NCI-H748 (cell line): ENCODE data around the gene RAET1G.
"Not testable (repeated sequence)": the region's sequence is repeated elsewhere in the genome, so short reads cannot be mapped to it uniquely, and the experiment has no call there.

Source experiments
- DNase-seq: peaks from one replicate; lab custom pipeline; 2025; ENCODE audit not compliant: unreplicated experiment; lab: John Stamatoyannopoulos, UW

The RAET1G gene

DNA sequence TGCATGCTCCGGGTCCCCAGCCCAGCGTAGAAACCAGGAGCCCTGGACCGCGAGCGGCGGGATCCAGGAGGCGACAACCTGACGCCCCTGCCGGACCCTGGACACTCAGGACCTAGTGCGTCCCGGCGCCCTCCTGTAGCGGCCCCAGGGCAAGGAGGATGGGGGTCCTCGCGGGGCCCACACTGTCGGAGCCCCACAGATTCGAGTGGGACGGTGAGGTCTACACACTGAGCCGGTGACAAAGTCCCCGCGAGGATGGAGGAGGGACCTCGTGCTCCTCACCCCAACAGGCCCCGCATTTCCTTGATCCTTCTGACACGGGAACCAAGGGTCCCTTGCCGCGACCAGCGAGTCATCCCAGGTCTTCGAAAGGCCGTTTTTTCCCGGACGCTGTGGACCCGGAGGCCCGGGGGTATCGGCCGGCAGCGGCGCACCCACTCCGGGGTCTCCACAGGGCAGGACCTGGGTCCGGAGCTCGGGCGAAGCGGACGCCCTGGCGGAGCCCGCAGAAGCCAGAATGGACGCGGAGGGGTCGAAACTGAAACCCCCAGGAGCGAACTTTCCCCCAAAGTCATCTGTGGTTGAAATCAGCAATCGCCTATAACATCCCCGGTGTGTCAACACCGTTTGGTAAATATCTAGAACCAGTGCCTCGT lies 31.5 kb upstream of the RAET1G start:
- not testable (repeated sequence) for DNase-seq

DNA sequence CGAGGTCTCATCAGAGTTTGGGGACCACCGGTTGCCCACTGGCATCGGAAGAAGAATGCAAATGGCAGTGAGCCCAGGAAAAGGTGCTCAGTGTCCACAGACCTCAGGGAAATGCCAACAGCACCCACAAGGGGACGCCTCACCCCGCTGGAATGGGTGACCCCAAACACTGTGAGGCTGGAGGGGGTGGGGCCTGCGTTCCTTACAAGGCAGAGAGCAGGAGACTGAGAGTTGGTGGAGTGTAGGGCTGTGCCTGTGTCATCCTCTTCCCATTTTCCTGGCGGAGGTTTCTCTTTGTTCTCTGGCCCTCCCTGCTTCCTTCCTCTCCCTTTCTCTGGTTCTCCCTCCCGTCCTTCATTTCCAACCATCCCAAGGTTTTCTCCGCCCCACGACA lies 31.0 kb upstream of the RAET1G start:
- DNase-seq = not testable (repeated sequence)

DNA sequence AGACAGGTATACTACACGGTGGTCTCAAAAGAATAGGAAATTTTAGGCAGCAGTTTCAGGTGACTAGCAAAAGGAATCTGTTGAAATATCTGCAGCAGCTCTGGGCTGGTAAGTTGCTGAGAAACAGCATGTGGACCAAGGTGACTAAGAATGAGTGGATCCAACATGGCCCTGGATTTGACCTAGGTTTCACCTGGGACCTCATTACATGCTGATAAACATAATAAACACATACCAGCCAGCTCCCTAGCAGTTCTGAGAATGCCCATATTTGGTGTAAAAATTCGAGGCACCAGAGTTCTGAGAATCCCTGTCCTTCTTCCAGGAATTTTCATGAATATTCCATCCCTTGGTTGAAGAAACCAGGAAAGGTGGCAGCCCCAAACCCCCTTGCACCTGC lies 30.5 kb upstream of the RAET1G start:
- not testable (repeated sequence) for DNase-seq

DNA sequence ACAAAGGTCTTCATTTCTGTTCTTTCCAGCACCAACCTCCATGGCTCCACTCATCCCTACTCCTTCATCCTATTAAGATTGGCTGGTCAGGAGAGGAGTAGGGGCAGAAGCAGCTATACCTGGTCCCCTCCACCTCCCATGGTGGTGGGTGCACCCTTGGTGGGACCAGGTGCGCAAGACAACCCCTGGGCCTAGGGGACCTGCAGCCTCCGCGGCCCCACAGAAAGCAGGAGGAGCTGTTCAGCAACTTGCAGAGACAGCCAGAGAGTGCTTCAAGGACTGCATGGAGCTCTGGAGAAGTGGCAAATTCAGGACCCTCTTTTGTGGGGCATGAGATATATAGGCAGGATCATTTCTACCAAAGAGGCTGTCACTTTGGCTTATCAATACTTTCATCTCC lies 28.7 kb upstream of the RAET1G start:
- DNase-seq = no peak

DNA sequence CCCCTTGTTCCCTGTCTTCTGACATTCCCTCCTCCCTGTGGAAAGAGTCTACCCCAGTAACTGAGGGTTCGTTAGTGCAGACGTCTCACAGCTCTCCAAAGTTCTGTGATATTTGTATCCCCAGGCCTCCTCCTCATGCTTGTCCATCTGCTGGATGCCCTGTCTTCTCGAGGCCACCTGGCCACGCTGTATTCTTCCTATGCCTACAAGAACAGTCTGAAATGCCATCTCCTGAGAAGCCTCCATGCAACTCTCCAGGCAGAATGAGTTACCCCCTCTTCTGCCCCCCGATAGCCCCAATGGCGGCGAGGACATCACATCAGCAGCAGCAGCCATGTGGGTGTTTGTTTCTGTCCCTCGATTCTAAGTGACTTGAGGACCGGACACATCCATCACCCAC lies 28.2 kb upstream of the RAET1G start:
- no peak for DNase-seq

DNA sequence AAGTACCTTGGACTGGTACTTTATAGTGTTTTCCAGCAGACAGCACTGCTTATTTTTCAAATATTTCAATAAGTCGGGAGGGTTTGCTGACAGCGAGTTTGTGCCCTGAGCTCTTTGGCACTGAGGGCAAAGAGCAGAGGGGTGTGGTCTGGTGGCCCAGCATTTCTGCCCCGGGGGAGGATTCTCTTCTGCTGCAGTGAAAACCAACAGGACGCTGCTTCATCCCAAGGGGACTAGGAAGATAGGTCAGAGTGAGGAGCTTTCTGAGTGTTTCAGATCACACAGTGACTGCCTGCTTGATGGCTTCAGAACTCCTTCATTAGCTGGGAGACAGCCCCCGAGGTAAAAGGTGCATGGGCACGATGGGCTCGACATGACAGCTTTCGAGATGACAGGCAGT lies 27.5 kb upstream of the RAET1G start:
- DNase-seq = no peak

DNA sequence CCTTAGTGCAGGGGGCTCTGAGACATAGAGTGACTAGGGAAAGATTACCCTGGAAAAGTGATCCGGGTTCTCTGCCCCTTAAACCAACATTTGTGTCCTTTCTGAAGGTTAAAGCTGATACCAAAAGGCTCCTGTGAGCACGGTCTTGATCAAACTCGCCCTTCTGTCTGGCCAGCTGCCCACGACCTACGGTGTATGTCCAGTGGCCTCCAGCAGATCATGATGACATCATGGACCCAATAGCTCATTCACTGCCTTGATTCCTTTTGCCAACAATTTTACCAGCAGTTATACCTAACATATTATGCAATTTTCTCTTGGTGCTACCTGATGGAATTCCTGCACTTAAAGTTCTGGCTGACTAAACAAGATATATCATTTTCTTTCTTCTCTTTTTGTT lies 25.7 kb upstream of the RAET1G start:
- no peak for DNase-seq

DNA sequence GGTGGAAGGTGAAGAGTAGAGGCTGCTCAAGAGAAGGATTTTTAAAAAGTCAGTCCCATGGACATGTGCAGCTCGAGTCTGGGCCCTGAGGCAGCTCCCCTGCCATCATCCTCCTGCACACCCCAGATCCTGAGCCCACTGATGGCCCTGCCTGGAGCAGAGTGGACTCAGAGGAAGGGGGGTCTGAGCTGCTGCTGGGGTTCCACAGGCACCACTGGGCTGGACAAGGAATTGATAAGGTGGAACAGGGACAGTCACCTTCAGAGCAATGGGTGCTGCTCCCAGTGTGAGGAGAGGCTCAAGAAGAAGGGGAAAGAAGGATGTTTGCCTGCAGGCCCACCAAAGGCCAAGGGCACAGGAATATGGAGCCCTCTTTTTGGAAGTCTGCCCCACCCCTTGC lies 25.1 kb upstream of the RAET1G start:
- DNase-seq = no peak

DNA sequence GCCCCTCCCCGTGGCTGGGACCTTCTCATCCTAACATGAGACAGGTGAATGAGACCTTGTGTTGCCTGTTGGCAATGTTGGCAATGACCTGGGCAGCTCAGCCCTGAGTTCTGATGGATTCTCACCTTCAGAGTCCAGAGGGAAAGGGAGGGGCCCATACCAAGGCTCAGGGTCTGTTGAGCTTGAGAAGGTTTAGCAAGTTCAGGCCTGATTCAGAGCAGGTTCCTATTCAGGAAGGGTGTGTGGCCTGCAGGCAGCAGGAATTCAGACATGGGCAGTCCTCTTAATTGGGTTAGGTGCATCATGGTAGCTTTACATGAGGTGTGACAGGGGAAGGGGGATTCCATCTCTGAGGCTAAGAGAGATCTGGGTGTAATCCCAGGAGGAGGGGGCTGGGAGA lies 24.6 kb upstream of the RAET1G start:
- DNase-seq = not testable (repeated sequence)

DNA sequence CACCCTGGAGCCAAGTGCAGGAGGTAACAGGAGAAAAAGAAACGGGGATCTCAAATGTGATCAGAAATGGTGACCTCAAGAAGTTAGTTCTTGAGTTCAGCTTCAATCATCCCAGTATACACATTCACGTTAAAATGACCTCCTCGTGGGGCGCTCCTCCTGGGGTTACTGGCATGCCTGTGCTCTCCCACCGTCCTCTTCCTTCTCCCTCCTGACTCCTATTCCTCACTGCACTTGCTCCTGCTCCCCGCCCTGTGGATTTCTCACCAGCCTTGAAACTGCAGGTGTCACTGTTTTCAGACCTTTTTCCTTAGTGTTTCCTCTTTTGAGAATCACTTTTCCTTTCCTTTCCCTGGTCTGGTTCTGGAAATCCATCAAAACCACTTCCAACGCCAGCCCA lies 23.7 kb upstream of the RAET1G start:
- DNase-seq = not testable (repeated sequence)

DNA sequence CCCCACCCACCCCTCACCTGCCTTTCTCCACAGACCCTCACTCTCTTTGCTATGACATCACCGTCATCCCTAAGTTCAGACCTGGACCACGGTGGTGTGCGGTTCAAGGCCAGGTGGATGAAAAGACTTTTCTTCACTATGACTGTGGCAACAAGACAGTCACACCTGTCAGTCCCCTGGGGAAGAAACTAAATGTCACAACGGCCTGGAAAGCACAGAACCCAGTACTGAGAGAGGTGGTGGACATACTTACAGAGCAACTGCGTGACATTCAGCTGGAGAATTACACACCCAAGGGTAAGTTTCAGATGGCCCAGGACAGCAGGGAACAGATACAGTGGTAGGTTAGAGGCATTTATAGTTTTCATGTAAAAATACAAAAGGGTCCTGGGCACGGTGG lies 22.4 kb upstream of the RAET1G start:
- not testable (repeated sequence) for DNase-seq

DNA sequence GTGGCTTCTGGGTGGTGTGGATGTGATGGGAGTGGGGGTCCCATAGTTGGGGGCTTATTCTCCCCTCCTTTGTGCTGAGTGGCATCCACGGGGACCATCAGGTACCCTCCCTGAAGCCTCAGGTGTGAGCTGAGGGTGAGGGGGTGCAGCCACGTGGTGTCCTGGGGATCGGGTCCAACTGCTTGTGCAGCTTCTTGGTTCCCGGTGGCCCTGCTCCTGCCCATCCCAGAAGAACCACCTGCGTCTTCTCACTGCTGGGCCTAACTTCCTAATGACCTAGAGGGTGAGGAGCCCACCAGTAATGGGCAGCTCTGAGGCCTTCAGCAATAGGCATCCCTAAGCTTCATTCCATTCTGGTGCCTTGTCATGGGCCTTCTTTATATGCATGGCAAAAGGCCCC lies 20.4 kb upstream of the RAET1G start:
- not testable (repeated sequence) for DNase-seq

DNA sequence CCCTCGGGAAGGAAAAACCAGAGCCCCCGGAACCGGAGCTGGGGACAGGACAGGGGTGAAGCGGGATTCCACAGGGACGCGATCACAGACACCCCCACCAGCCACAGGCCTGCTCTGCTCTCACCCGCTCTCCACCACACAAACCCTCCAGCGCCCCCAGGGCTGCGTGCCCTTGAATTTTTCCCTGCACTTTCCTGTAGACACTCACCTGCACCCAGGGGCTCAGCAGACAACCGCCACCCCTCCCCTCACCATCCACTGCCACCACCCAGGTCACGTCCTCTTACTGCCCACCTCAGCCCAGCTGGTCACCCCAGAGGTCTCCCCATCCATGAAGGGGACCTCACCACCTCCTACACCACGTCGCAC lies 19.5 kb upstream of the RAET1G start:
- DNase-seq = no peak

DNA sequence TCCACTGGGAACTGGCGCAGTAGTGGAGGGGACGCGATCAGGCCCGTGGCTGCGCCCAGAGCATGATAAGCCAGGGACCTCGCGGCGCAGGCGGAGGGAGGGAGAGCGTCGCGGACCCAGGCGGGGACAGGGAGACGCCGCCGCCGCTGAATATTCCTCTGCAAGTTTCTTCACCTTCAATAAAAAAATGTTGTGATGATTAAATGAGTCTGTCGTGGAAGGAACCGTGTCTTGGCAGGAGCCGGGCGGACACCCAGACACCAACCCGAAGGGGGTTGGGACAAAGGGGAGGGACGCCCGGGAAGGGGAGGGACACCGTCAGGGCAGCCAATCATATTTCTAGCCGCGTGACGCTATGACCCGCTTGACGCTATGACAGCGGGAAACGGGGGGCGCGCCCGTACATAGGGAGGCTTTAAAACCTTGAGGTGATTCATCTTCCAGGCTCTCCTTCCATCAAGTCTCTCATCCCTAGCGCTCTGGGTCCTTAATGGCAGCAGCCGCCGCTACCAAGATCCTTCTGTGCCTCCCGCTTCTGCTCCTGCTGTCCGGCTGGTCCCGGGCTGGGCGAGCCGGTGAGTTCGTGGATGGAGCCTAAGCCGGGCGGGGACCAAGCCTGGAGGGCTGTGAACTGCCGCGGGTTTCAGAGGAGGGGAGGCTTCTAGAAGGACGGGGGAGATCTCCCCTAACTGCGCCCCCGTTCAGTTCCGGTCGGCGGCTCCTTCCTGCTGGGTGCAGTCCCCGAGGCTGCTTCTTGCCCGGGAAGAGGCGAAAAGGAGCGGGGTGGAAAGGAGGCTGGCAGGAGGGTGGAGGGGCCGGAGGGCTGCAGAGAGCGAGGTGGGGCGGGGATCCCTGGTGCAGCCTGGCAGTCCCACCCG lies 18.9 kb upstream of the RAET1G start, which contains the start of gene ULBP2:
Gene ULBP2, plus strand, starts transcription at position 432 of the 878 bp plus-strand sequence. Its CDS starts 59 bp downstream, at position 491.
- peak; percentile 83 for DNase-seq

DNA sequence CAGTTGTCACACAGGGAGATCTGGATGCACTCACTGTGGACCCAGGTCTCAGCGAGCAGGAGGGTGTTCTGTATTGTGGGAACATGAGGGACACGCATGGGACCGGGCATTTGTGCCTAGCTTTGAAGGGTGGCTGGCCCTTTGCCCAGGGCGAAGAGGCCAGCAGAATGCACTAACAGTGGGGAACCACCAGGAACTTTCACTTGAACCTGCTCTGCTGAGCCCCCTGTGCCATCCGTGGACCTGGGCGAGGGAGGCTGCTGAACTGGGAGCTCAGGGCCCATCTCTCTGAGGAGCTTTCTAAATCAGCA lies 17.7 kb upstream of the RAET1G start:
- DNase-seq = no peak

DNA sequence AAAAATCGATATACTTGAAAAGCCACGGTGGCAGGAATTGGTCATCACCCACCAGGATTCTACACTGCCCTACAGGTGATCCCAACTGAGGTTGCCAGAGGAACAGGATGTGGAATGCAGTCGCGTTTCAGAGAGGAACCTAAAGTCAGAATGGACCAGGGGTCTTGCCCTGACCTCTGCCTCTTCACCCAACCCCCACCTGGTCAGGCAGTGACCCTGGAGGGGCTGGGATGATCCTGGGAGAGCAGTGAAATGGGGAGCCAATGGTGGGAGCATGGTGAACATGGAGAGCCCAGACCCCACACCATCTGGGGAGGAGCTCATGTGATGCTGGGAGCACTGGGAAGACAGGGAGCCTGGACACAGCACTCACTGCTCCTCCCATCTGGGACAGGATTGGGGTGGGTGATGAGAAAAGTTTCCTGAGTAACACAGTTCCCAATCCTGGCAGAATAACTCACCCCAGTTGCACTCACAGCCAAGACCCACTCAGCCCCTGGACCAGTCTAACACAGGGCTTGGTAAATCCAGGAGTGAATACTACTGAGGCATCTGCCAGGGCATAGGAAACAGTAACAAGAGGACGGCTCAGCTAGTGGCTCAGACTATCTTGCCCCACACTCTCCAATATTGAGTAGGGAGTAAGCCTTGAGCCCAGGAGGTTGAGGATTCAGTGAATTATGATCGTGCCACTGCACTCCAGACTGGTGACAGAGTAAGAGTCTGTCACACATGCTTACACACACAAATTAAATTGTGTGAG lies 17.2 kb upstream of the RAET1G start:
- DNase-seq = no peak

DNA sequence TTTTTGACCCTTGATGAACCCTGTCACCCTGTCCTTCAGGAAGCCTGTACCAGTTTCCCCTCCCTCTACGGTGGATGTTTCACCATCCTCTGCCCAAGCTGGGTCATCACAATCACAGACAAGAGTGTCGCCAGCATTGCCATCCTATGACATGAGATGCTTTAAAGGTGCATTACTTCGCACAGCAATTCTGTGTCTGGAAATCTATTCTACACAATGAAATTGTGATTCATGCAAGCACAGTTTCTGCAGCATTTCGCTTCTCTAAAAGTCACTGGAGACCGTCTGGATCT lies 16.4 kb upstream of the RAET1G start:
- no peak for DNase-seq

DNA sequence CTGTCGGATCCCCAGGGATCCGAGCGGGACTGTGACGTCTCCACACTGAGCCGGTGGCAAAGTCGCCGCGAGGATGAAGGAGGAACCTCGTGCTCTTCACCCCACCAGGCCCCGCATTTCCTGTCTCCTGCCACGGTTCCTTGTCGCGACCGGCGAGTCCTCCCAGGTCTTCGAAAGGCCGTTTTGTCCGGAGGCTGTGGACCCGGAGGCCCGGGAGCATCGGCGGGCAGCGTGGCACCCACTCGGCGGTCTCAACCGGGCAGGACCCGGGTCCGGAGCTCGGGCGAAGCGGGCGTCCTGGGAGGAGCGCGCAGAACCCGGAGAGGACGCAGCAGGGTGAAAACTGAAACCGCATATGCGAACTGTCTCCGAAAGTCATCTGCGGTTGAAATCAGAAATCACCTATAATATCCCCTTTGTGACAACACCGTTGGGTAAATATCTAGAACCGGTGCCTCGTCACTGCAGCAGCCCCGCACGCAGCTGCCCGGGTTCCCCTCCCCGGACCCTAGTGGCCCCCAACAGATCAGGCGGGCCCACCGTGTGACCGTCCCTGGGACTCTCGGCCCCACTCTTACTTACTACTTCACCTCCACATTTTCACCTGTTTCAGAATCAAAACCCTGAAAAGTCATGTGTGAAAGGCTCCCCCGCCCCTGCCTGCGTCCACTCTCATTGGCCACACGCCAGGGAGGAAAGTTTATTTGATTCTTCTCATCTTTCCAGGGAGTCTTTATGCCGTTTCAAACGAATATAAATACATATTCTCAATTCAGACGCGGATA lies 15.8 kb upstream of the RAET1G start:
- DNase-seq = peak; percentile 20

DNA sequence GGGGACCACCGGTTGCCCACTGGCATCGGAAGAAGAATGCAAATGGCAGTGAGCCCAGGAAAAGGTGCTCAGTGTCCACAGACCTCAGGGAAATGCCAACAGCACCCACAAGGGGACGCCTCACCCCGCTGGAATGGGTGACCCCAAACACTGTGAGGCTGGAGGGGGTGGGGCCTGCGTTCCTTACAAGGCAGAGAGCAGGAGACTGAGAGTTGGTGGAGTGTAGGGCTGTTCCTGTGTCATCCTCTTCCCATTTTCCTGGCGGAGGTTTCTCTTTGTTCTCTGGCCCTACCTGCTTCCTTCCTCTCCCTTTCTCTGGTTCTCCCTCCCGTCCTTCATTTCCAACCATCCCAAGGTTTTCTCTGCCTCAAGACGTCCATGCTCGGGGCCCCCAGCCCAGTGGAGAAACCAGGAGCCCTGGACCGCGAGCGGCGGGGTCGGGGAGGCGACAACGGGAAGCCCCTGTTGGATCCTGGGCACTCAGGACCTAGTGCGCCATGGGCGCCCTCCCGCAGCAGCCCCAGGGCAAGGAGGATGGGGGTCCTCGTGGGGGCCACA lies 15.2 kb upstream of the RAET1G start:
- not testable (repeated sequence) for DNase-seq

DNA sequence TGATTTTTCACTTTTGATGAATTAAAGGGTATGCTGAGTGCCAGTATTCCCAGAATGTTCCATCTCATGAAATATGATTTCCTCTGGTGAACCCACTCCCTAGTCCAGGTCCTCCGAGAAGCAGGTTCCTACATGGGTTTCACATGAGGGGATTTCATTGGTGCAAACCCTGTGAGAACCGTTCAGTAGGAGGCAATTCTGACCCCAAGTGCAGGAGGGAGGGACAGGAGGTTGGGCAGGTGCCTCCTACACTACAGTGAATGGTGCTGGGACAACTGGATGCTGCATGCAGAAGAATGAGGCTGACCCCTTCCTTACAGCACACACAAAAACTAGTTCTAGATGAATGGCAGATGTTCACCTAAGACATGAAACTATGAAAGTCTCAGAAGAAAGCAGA lies 13.8 kb upstream of the RAET1G start:
- DNase-seq = no peak

DNA sequence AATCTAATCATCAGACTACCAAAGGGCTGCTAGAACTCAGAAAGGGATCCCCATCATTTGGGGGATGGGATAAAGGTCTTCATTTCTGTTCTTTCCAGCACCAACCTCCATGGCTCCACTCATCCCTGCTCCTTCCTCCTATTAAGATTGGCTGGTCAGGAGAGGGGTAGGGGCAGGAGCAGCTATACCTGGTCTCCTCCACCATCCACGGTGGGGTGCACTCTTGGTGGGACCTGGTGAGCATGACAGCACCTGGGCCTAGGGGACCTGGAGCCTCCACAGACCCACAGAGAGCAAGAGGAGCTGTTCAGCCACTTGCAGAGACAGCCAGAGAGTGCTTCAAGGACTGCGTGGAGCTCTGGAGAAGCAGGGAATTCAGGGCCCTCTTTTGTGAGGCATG lies 12.7 kb upstream of the RAET1G start:
- DNase-seq = no peak
